SU-DHL-6 (cell line): ENCODE measurements around the gene PDE1A.

ENCODE experiments used
- H2AFZ ChIP-seq: fragments of 200-600 bp; sonication (generic); 2 replicates; pipeline ENCODE4 v1.6.1; 2014; ENCODE audit warnings: low read depth, mild to moderate bottlenecking, moderate library complexity, mixed read lengths, antibody characterized with exemption, low read length; ENCODE audit not compliant: severe bottlenecking
- H3F3A ChIP-seq: fragments of 200-600 bp; shearing (Covaris generic); 2 replicates; pipeline ENCODE4 v1.6.0; 2016; ENCODE audit warnings: antibody characterized with exemption, mild to moderate bottlenecking; ENCODE audit not compliant: insufficient read depth
- H3K27ac ChIP-seq: fragments of 200-600 bp; sonication (generic); 2 replicates; pipeline ENCODE4 v1.5.1; 2016; ENCODE audit warnings: low read depth, mild to moderate bottlenecking, low read length, moderate library complexity, mixed read lengths
- H3K27me3 ChIP-seq: fragments of 200-600 bp; sonication (generic), shearing (Covaris generic); 2 replicates; pipeline ENCODE4 v1.6.0; 2014; ENCODE audit warnings: mild to moderate bottlenecking, low read length
- H3K36me3 ChIP-seq: fragments of 200-600 bp; sonication (generic); 2 replicates; pipeline ENCODE4 v1.6.1; 2014; ENCODE audit warnings: mild to moderate bottlenecking, low read length, mixed read lengths
- H3K4me2 ChIP-seq: fragments of 300-600, 200-600 bp; shearing (Covaris generic), sonication (generic); 2 replicates; pipeline ENCODE4 v1.6.0; 2014; ENCODE audit warnings: low read length, low read depth, mild to moderate bottlenecking; ENCODE audit not compliant: poor library complexity, severe bottlenecking
- H3K4me3 ChIP-seq: fragments of 200-600 bp; sonication (generic); 2 replicates; pipeline ENCODE4 v1.5.1; 2014; ENCODE audit warnings: antibody characterized with exemption, low read length, mild to moderate bottlenecking, mixed read lengths; ENCODE audit not compliant: insufficient read depth, poor library complexity, severe bottlenecking
- H3K79me2 ChIP-seq: fragments of 200-600 bp; sonication (generic); 2 replicates; pipeline ENCODE4 v1.6.1; 2014; ENCODE audit warnings: mild to moderate bottlenecking, low read length, moderate library complexity; ENCODE audit not compliant: insufficient read depth
- H3K9ac ChIP-seq: fragments of 200-600 bp; sonication (generic); 2 replicates; pipeline ENCODE4 v1.7.0; 2014; ENCODE audit warnings: mild to moderate bottlenecking, low read length
- H3K9me2 ChIP-seq: fragments of 200-600 bp; sonication (generic); replicated peaks from 2 replicates; pipeline ENCODE4 v1.6.1; 2014; ENCODE audit warnings: low read length; ENCODE audit not compliant: insufficient read depth
- H3K9me3 ChIP-seq: fragments of 200-600 bp; sonication (generic); 2 replicates; pipeline ENCODE4 v1.6.1; 2014; ENCODE audit warnings: low read length, mixed read lengths; ENCODE audit not compliant: insufficient read depth
- H4K20me1 ChIP-seq: fragments of 200-600 bp; sonication (generic); 2 replicates; pipeline ENCODE4 v1.6.1; 2014; ENCODE audit warnings: low read depth, mild to moderate bottlenecking, antibody characterized with exemption, low read length, moderate library complexity, mixed read lengths
- EZH2phosphoT487 ChIP-seq: fragments of 200-600 bp; sonication (generic), shearing (Covaris generic); conservative IDR thresholded peaks from 2 replicates; pipeline ENCODE4 v1.6.1; 2018; ENCODE audit warnings: mild to moderate bottlenecking, antibody characterized with exemption, low read length, moderate library complexity, mixed read lengths
- TF ChIP-seq, protein P1 (sequence below): fragments of 200-600 bp; sonication (generic); IDR thresholded peaks from one replicate; pipeline ENCODE4 v1.5.1; 2017; ENCODE audit warnings: antibody characterized with exemption, mild to moderate bottlenecking, low read length, moderate library complexity; ENCODE audit not compliant: insufficient read depth, poor library complexity, severe bottlenecking

PDE1A gene

GRCh38 chr2:182134201-182134600 is 292.6 kb downstream of the PDE1A start:
- Histone ChIP-seq H3K4me2 (no peak overlapping the region), H3K9me2 (no peaks in the 10 kb centered on the region), H3K27ac (no peak overlapping the region), H3K9ac (no peak overlapping the region), H3K79me2 (no peaks in the 10 kb centered on the region), H3F3A (no peaks in the 10 kb centered on the region), H3K27me3 (no peaks in the 10 kb centered on the region), H2AFZ (no peak overlapping the region), H3K9me3 (no peaks in the 10 kb centered on the region), H3K36me3 (no peaks in the 10 kb centered on the region), H4K20me1 (no peaks in the 10 kb centered on the region), H3K4me3 (no peak overlapping the region)
- TF ChIP-seq EZH2phosphoT487 = no peak
- TF ChIP-seq, protein P1, sequence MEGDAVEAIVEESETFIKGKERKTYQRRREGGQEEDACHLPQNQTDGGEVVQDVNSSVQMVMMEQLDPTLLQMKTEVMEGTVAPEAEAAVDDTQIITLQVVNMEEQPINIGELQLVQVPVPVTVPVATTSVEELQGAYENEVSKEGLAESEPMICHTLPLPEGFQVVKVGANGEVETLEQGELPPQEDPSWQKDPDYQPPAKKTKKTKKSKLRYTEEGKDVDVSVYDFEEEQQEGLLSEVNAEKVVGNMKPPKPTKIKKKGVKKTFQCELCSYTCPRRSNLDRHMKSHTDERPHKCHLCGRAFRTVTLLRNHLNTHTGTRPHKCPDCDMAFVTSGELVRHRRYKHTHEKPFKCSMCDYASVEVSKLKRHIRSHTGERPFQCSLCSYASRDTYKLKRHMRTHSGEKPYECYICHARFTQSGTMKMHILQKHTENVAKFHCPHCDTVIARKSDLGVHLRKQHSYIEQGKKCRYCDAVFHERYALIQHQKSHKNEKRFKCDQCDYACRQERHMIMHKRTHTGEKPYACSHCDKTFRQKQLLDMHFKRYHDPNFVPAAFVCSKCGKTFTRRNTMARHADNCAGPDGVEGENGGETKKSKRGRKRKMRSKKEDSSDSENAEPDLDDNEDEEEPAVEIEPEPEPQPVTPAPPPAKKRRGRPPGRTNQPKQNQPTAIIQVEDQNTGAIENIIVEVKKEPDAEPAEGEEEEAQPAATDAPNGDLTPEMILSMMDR = no peak

DNA sequence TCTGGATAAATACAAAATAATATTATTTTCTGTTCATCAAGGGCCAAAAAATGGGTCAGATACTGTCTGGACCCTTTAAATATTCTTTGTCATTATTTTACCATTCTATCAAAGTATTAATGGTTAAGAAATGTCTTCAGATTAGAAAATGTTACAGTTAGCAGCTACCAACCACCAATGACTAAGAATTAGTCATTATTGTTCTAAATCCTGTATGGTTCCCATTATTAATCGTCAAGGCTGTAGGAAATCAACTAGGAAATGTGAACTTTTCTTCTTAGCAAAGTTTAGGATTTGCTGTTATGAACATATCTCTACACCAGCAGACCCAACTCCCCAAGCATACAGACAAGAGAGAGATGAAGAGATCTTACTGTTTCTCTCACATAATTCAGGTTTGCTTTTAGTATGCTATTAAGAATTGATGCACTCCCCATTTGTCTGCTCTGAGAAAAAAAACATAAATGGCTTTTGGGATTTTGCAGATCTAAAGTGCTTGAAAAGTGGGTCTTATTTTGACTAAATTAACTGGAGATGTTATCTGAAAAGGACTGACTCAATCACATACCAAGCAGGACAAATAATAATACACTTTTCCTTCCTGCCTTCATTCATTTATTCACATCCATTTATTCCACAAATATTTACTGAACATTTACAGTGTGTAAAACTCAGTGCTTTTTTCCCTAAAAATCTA is 293.5 kb downstream of the PDE1A start:
- Histone ChIP-seq H3K27me3 (no peaks in the 10 kb centered on the region), H3K36me3 (no peaks in the 10 kb centered on the region), H3K4me3 (no peak overlapping the region), H3K9ac (no peak overlapping the region), H3F3A (no peaks in the 10 kb centered on the region), H3K9me3 (no peaks in the 10 kb centered on the region), H3K4me2 (no peak overlapping the region), H2AFZ (no peak overlapping the region), H3K79me2 (no peaks in the 10 kb centered on the region), H4K20me1 (no peaks in the 10 kb centered on the region), H3K27ac (no peak overlapping the region), H3K9me2 (no peaks in the 10 kb centered on the region)
- TF ChIP-seq EZH2phosphoT487 = no peak
- TF ChIP-seq, protein P1 = no peak

DNA sequence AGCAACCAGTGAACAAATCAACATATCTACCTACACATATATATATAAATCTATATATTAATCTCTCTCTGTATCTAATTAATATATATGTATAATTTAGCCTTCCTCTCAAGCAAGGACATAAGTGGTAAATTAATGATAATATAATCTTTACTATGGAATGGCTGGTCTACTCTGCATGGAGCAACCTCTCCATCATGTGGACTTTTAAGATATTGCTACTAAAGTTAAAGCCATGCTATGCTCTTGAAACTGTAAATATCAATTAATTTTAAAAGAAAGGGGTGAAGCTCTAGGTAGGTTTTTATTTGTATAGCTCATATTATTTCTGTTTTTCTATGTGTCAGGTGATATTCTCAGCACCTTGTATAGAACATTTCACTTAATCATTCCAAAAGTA is 294.2 kb downstream of the PDE1A start:
- Histone ChIP-seq H3K79me2 (no peaks in the 10 kb centered on the region), H3K9ac (no peak overlapping the region), H3F3A (no peaks in the 10 kb centered on the region), H3K4me2 (no peak overlapping the region), H2AFZ (no peak overlapping the region), H3K27me3 (no peaks in the 10 kb centered on the region), H3K27ac (no peak overlapping the region), H4K20me1 (no peaks in the 10 kb centered on the region), H3K9me3 (no peaks in the 10 kb centered on the region), H3K36me3 (no peaks in the 10 kb centered on the region), H3K9me2 (no peaks in the 10 kb centered on the region), H3K4me3 (no peak overlapping the region)
- TF ChIP-seq EZH2phosphoT487 = no peak
- TF ChIP-seq, protein P1 = no peak
